DOHH2 (cell line): Measurements from ENCODE around the gene NYNRIN.

Experiments used
- EZH2phosphoT487 ChIP-seq: fragments of 200-600 bp; sonication (generic); IDR thresholded peaks from 2 replicates; pipeline ENCODE4 v1.6.1; 2017; ENCODE audit warnings: borderline replicate concordance, mild to moderate bottlenecking, antibody characterized with exemption, low read length, moderate library complexity, mixed read lengths
- TF ChIP-seq, protein P1 (sequence below): fragments of 200-600 bp; sonication (generic); IDR thresholded peaks from one replicate; pipeline ENCODE4 v1.5.1; 2014; ENCODE audit warnings: antibody characterized with exemption, mild to moderate bottlenecking, low read depth, low read length; ENCODE audit not compliant: poor library complexity, severe bottlenecking

GRCh38 chr14:24366721-24367513, 31.9 kb upstream of the NYNRIN start:
- TF ChIP-seq, protein P1, sequence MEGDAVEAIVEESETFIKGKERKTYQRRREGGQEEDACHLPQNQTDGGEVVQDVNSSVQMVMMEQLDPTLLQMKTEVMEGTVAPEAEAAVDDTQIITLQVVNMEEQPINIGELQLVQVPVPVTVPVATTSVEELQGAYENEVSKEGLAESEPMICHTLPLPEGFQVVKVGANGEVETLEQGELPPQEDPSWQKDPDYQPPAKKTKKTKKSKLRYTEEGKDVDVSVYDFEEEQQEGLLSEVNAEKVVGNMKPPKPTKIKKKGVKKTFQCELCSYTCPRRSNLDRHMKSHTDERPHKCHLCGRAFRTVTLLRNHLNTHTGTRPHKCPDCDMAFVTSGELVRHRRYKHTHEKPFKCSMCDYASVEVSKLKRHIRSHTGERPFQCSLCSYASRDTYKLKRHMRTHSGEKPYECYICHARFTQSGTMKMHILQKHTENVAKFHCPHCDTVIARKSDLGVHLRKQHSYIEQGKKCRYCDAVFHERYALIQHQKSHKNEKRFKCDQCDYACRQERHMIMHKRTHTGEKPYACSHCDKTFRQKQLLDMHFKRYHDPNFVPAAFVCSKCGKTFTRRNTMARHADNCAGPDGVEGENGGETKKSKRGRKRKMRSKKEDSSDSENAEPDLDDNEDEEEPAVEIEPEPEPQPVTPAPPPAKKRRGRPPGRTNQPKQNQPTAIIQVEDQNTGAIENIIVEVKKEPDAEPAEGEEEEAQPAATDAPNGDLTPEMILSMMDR: no peak
- TF ChIP-seq EZH2phosphoT487: no peak
